ENCODE measurements around the gene ZFHX3. TPM values are rescaled to one million over a fixed set of nuclear protein-coding genes. Genes with fewer than 3 reads are reported as not detected.

The ZFHX3 gene
- total and polyA plus RNA-seq, 9 of the 15 experiments (the other 6 are each of a cell fraction or from before 2014, with no cell fraction given), result 0.01 to 0.23 (median 0.06) TPM; not detected in 4

DNA sequence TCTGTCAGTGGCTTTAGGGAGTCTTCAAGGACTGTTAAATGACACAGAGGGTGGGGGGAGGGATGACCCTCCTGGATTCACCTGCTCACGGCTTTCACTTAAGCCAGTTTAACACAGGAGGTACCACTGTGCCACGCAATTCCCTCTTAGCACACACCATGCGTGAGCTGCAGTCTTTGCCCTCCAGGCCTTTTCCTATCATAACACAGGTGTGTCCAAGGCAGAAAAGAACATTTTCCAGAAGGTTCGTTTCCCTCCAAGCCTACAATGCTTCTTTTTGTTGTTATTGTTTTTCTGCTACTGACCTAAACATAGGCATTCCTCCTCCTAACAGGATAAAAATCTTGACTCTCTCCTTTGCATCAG, 1.1 kb downstream of the ZFHX3 start:
- no peak overlapping the region for H2AFZ ChIP-seq (ENCODE audit: low read depth, low read length)
- in situ Hi-C loops (cut with MboI) (no loop called here), intact Hi-C loops (cut with micrococcal nuclease) (no loop called here)
- FAIRE-seq, result no peak
- no peaks in the 10 kb centered on the region for H3K79me2 ChIP-seq (ENCODE audit: control insufficient read depth, insufficient read depth, low read length)
- no peak overlapping the region for H3K4me3 ChIP-seq
- no peaks in the 10 kb centered on the region; the same call in 1 of the 2 replicates for H4K20me1 ChIP-seq (replicated peaks; ENCODE audit: control insufficient read depth, insufficient read depth, low read length)
- POLR2A ChIA-PET, result no interaction called here
- BruUV-seq (replicated peaks), result no TSS peak
- CTCF ChIA-PET (ENCODE audit: low intra/inter-chr PET ratio), result interaction anchor here (0.6 kb wide), 1 partner anchor 10 kb away, joined by 4 read pairs; no protein-coding TSS in a partner anchor
- H3K4me1 ChIP-seq (replicated peaks in 1 of 2; ENCODE audit: control insufficient read depth in 2 of 2, insufficient read depth in 2 of 2, low read length in 2 of 2), result peaks cover 0 to 5% of the 10 kb centered on the region in 2 experiments; a peak in 2 of 5 replicates
- DNase-seq (ENCODE audit: extremely low read depth in 1 of 4, low spot score in 3 of 4), result no peak
- peaks cover 21 to 59% of the 10 kb centered on the region in 2 experiments; a peak in 4 of 5 replicates for H3K27me3 ChIP-seq (ENCODE audit: control insufficient read depth in 2 of 2, insufficient read depth in 2 of 2, low read length in 2 of 2)
- no peak overlapping the region for H3K9ac ChIP-seq (ENCODE audit: insufficient read depth in 1 of 2, low read depth in 2 of 2, low read length in 2 of 2)
- 2% methylated on average over 4 of the region's 4 CpGs for WGBS (ENCODE audit: insufficient coverage, low coverage, missing lambda C conversion rate)
- H3K27ac ChIP-seq (ENCODE audit: extremely low read depth, low read depth, low read length), result no peak overlapping the region
- no peak overlapping the region for H3K4me2 ChIP-seq (ENCODE audit: insufficient read depth, low read length)
- H3K9me3 ChIP-seq (replicated peaks; ENCODE audit: control insufficient read depth, insufficient read depth, low read depth, low read length), result no peaks in the 10 kb centered on the region
- no peaks in the 10 kb centered on the region for H3K9me1 ChIP-seq (ENCODE audit: control insufficient read depth, insufficient read depth, low read length)
- no peak for ATAC-seq
- H3K36me3 ChIP-seq (ENCODE audit: control insufficient read depth, insufficient read depth, low read length), result no peaks in the 10 kb centered on the region
- no peak for TF ChIP-seq ZNF76 (CRISPR knock-in tag; IDR thresholded peaks at IDR 0.05; ENCODE audit: borderline replicate concordance)
- no peak for TF ChIP-seq DMBX1 (CRISPR knock-in tag; IDR thresholded peaks at IDR 0.05; ENCODE audit: borderline replicate concordance)
- no peak for TF ChIP-seq NCOA1 (IDR thresholded peaks at IDR 0.05; ENCODE audit: low read depth)
- TF ChIP-seq ZFX (CRISPR knock-in tag; IDR thresholded peaks at IDR 0.05), result no peak
- TF ChIP-seq, protein P1, sequence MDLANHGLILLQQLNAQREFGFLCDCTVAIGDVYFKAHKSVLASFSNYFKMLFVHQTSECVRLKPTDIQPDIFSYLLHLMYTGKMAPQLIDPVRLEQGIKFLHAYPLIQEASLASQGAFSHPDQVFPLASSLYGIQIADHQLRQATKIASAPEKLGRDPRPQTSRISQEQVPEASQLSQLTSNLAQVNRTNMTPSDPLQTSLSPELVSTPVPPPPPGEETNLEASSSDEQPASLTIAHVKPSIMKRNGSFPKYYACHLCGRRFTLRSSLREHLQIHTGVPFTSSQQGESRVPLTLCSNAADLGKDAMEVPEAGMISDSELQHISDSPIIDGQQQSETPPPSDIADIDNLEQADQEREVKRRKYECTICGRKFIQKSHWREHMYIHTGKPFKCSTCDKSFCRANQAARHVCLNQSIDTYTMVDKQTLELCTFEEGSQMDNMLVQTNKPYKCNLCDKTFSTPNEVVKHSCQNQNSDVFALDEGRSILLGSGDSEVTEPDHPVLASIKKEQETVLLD (IDR thresholded peaks at IDR 0.05), result no peak
- TF ChIP-seq KLF10 (CRISPR knock-in tag; IDR thresholded peaks at IDR 0.05), result no peak

All from K562 (cell line).